Fibroblast of villous mesenchyme (primary cell): Measurements from ENCODE around the gene WDR18. TPM values are rescaled to one million over a fixed set of nuclear protein-coding genes. Genes with fewer than 3 reads are reported as not detected.

Experiments
- DNase-seq: peaks from one replicate; pipeline ENCODE4 v3.0.0-alpha.2; 2010; ENCODE audit warnings: low read depth
- H3K4me3 ChIP-seq: 2 replicates; pipeline ENCODE4 v1.5.1; 2011; ENCODE audit warnings: low read depth, mild to moderate bottlenecking, low read length
- CTCF ChIP-seq: IDR thresholded peaks from 2 replicates; pipeline ENCODE4 v1.5.1; 2012; ENCODE audit warnings: low read depth, mild to moderate bottlenecking, low read length; ENCODE audit not compliant: insufficient read depth
- total RNA-seq: library from RNA; depleted of rRNA; stranded (reverse); fragments of >200 nt; gene quantifications from 2 replicates; pipeline ENCODE4 v1.2.3, GENCODE V29; 2012

The WDR18 gene
- total RNA-seq, 1 donor = 49.7 TPM

GRCh38 chr19:1017115-1017905 is 33.2 kb downstream of the WDR18 start:
- no peak for DNase-seq
- H3K4me3 ChIP-seq = peak overlapping the region; percentile 34
- no peak for TF ChIP-seq CTCF

GRCh38 chr19:1017906-1018305 is 33.8 kb downstream of the WDR18 start:
- no peak for DNase-seq
- no peak for TF ChIP-seq CTCF
- H3K4me3 ChIP-seq = no peak overlapping the region

- H3K4me3 ChIP-seq = no peak overlapping the region
Measured at GRCh38 chr19:1018393-1018792, 34.2 kb downstream of the WDR18 start.

GRCh38 chr19:1018932-1019615 is 34.9 kb downstream of the WDR18 start:
- TF ChIP-seq CTCF = no peak
- peak overlapping the region; percentile 84 for H3K4me3 ChIP-seq
- DNase-seq = no peak

More at GRCh38 chr19:1018393-1018792, 34.2 kb downstream of the WDR18 start:
- no peak for TF ChIP-seq CTCF
- DNase-seq = no peak

- no peak for TF ChIP-seq CTCF
- H3K4me3 ChIP-seq = peak overlapping the region; percentile 84
- DNase-seq = no peak
Measured at GRCh38 chr19:1019616-1019961, 35.4 kb downstream of the WDR18 start.

GRCh38 chr19:1019980-1020867 is 36.1 kb downstream of the WDR18 start:
- TF ChIP-seq CTCF = no peak
- no peak for DNase-seq
- H3K4me3 ChIP-seq = peak overlapping the region; percentile 84
